Measurements from ENCODE around the gene P4HB.

DNA sequence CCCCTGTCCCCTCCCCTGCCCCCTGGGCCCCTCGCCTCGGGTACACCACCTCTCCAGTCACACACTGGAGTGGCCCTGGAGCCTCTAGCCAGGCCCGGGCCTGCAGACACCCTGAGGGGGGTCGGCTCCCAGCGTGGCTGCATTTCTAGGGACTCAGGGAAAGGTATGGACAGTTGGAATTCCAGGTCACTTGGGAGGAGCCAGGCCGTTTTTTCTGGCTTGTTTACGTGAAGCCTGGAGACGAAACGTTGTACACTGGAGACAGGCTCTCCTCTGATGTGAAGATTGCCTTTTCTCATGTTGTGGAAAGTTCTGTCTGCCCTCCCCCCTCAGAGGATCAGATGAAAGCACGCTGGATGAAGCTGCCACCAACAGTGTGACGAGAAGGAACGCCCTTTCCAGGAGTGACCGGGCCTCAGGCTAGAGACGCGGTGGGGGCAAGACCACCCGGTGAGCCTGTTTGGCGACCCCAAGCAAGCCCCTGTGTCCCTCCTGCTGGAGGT, 21.5 kb downstream of the P4HB start:
- TF ChIP-seq, protein P1, sequence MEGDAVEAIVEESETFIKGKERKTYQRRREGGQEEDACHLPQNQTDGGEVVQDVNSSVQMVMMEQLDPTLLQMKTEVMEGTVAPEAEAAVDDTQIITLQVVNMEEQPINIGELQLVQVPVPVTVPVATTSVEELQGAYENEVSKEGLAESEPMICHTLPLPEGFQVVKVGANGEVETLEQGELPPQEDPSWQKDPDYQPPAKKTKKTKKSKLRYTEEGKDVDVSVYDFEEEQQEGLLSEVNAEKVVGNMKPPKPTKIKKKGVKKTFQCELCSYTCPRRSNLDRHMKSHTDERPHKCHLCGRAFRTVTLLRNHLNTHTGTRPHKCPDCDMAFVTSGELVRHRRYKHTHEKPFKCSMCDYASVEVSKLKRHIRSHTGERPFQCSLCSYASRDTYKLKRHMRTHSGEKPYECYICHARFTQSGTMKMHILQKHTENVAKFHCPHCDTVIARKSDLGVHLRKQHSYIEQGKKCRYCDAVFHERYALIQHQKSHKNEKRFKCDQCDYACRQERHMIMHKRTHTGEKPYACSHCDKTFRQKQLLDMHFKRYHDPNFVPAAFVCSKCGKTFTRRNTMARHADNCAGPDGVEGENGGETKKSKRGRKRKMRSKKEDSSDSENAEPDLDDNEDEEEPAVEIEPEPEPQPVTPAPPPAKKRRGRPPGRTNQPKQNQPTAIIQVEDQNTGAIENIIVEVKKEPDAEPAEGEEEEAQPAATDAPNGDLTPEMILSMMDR (IDR thresholded peaks at IDR 0.05), result no peak
- no peak for TF ChIP-seq POLR2A (IDR thresholded peaks at IDR 0.05)

All from lower leg skin (tissue), 3 donors.